ENCODE results near the gene TNKS1BP1. TPM values are rescaled to one million over a fixed set of nuclear protein-coding genes. Genes with fewer than 3 reads are reported as not detected.

TNKS1BP1 gene
- total and polyA plus RNA-seq, 2 of the 8 experiments (the other 6 are each of a cell fraction or from before 2014, with no cell fraction given) = 50.0 to 122 TPM

DNA sequence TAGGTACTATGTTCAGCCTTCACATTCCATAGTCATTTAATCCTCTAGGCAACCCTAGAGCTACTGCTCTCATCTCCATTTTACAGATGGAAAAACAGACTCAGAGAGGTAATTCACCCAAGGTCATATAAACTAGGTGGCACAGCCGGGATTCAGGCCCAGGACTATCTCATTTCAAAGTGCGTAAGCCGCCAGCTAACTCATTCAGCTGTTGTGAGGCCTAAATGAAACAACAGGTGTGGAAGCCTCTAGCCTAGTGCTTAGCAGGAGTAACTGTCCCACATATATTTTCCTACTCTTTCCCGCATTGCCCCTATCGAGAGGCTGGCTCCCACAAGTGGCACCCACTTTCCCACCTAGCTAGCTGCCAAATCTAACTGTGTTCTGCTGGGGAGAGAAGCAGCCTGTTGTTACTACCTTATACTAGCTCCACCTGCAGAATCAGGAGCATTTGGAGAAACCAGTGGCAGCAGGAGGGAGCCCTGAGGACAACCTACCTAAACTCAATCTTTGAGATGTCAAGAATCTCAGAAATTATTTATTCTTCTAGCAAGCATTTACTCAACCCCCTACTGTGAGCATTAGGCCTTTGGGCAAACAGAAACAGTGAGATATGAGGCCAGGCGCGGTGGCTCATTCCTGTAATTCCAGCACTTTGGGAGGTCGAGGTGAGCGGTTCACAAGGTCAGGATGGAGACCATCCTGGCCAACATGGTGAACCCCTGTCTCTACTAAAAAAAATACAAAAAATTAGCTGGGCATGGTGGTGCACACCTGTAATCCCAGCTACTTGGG lies 35.3 kb upstream of the TNKS1BP1 start:
- no peak for FAIRE-seq
- POLR2A ChIA-PET (ENCODE audit: partially characterized antibody) = interaction anchor here (0.5 to 2.9 kb wide), 2 partner anchors 35 to 348 kb away, joined by 3 to 10 read pairs; partner anchors contain the start of gene TNKS1BP1
- 86% methylated on average over 9 of the region's 9 CpGs; no CpG with 5 or more reads in 1 of the 2 experiments for WGBS, 2 experiments (ENCODE audit: extremely low coverage in 1 of 2, insufficient coverage in 1 of 2, insufficient read length in 1 of 2, insufficient replicate concordance in 2 of 2, low coverage in 1 of 2, low lambda C conversion rate in 2 of 2, missing lambda C conversion rate in 1 of 2)
- TF ChIP-seq, protein P1, sequence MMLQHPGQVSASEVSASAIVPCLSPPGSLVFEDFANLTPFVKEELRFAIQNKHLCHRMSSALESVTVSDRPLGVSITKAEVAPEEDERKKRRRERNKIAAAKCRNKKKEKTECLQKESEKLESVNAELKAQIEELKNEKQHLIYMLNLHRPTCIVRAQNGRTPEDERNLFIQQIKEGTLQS (IDR thresholded peaks at IDR 0.05; ENCODE audit: insufficient read depth, low read depth, low read length) = no peak
- TF ChIP-seq SP4 (IDR thresholded peaks at IDR 0.05; ENCODE audit: low read length) (no peak), GTF2F1 (IDR thresholded peaks at IDR 0.05; ENCODE audit: borderline replicate concordance, low read depth, low read length) (no peak), SUZ12 (IDR thresholded peaks at IDR 0.05; ENCODE audit: low read length) (no peak), MAFK (IDR thresholded peaks at IDR 0.05; ENCODE audit: low read depth, low read length) (no peak), CBX8 (IDR thresholded peaks at IDR 0.05; ENCODE audit: borderline replicate concordance, low read depth, low read length) (no peak), NANOG (IDR thresholded peaks at IDR 0.05; ENCODE audit: insufficient read depth, low read depth, low read length, poor library complexity, severe bottlenecking) (no peak), TAF7 (optimal IDR thresholded peaks at IDR 0.05; ENCODE audit: borderline replicate concordance, low read depth, low read length) (no peak), SP2 (IDR thresholded peaks at IDR 0.05; ENCODE audit: low read length) (no peak), GABPA (IDR thresholded peaks at IDR 0.05; ENCODE audit: borderline replicate concordance, insufficient read depth, low read length) (no peak), KDM5A (IDR thresholded peaks at IDR 0.05; ENCODE audit: low read length) (no peak)

More for the DNA sequence above, 35.3 kb upstream of the TNKS1BP1 start:
- Histone ChIP-seq H4K8ac (ENCODE audit: extremely low read depth, insufficient read depth, low read length) (no peak overlapping the region), H3K79me2 (ENCODE audit: control insufficient read depth in 1 of 2, insufficient read depth in 2 of 2, low read length in 2 of 2) (no peaks in the 10 kb centered on the region), H3K23me2 (ENCODE audit: low read depth, low read length) (no peaks in the 10 kb centered on the region), H2BK12ac (ENCODE audit: low read depth, low read length) (no peak overlapping the region), H3K14ac (ENCODE audit: insufficient read length) (no peak overlapping the region), H3K9me3 (ENCODE audit: insufficient read depth in 2 of 2, low read depth in 1 of 2, low read length in 1 of 2) (no peaks in the 10 kb centered on the region), H3K27ac (ENCODE audit: low read depth, low read length) (no peak overlapping the region), H3K4me2 (ENCODE audit: insufficient read depth in 1 of 2, low read depth in 2 of 2, low read length in 2 of 2) (no peak overlapping the region), H2AK5ac (ENCODE audit: low read depth, low read length) (no peak overlapping the region), H3K56ac (replicated peaks; ENCODE audit: insufficient read length, low read depth, low read length) (no peak overlapping the region), H3K18ac (ENCODE audit: extremely low read depth, low read length) (no peak overlapping the region), H2BK120ac (replicated peaks; ENCODE audit: low read depth, low read length) (no peak overlapping the region), H3K4ac (replicated peaks; ENCODE audit: insufficient read length, low read depth, low read length) (no peak overlapping the region), H4K5ac (ENCODE audit: insufficient read length, low read depth, low read length) (no peak overlapping the region), H3K9ac (replicated peaks in 1 of 4; ENCODE audit: extremely low read depth in 1 of 4, low read depth in 3 of 4, low read length in 3 of 4) (no peak overlapping the region), H3K36me3 (ENCODE audit: control insufficient read depth in 2 of 4, insufficient read depth in 4 of 4, low read length in 3 of 4) (no peaks in the 10 kb centered on the region), H2BK20ac (ENCODE audit: low read length) (no peak overlapping the region), H3K4me1 (replicated peaks in 1 of 4; ENCODE audit: control insufficient read depth in 3 of 4, insufficient read depth in 4 of 4, low read length in 3 of 4) (peaks cover 0 to 10% (median 4%) of the 10 kb centered on the region in 4 experiments; a peak in 5 of 7 replicates), H3K4me3 (ENCODE audit: extremely low read depth in 1 of 4, insufficient read depth in 2 of 4, low read depth in 3 of 4, low read length in 4 of 4) (no peak overlapping the region), H4K20me1 (replicated peaks in 1 of 2; ENCODE audit: control insufficient read depth in 1 of 2, insufficient read depth in 2 of 2, low read length in 2 of 2) (no peaks in the 10 kb centered on the region), H3K79me1 (ENCODE audit: low read depth, low read length) (no peaks in the 10 kb centered on the region), H2BK5ac (ENCODE audit: low read depth, low read length) (no peak overlapping the region; the same call in 1 of the 2 replicates), H4K91ac (replicated peaks; ENCODE audit: insufficient read length, low read length) (no peak overlapping the region), H2BK15ac (ENCODE audit: low read length) (no peak overlapping the region), H3K23ac (ENCODE audit: insufficient read length) (no peak overlapping the region), H2AFZ (ENCODE audit: low read length) (no peak overlapping the region), H3K27me3 (replicated peaks in 1 of 4; ENCODE audit: control insufficient read depth in 3 of 4, extremely low read depth in 1 of 4, insufficient read depth in 3 of 4, low read length in 3 of 4) (no peaks in the 10 kb centered on the region; a peak in 1 of 7 replicates)
- DNase-seq (ENCODE audit: low read depth in 1 of 2, low spot score in 2 of 2) = no peak
- CTCF ChIA-PET (ENCODE audit: partially characterized antibody) = interaction anchor here (0.5 to 4.9 kb wide), 9 partner anchors 9 to 1545 kb away, joined by 3 to 24 read pairs (median 4); no protein-coding TSS in a partner anchor
